KOPT-K1 (cell line): ENCODE measurements around the gene JAK2.
"Not testable (repeated sequence)": the region's sequence is repeated elsewhere in the genome, so short reads cannot be mapped to it uniquely, and the experiment has no call there.

ENCODE experiments used
- H3K27ac ChIP-seq: fragments of 200-600 bp; sonication (generic); 2 replicates; pipeline ENCODE4 v1.5.1; 2016; ENCODE audit warnings: antibody characterized with exemption, mild to moderate bottlenecking, low read depth, low read length; ENCODE audit not compliant: poor library complexity, severe bottlenecking
- H3K36me3 ChIP-seq: fragments of 200-600 bp; sonication (generic); 2 replicates; pipeline ENCODE4 v1.5.1; 2017; ENCODE audit warnings: antibody characterized with exemption, mild to moderate bottlenecking, low read length, moderate library complexity; ENCODE audit not compliant: insufficient read depth
- H3K9me3 ChIP-seq: fragments of 200-600 bp; sonication (generic); 2 replicates; pipeline ENCODE4 v1.5.1; 2017; ENCODE audit warnings: antibody characterized with exemption, low read length, mild to moderate bottlenecking; ENCODE audit not compliant: insufficient read depth, poor library complexity, severe bottlenecking

JAK2 gene

GRCh38 chr9:5044160-5044559, 59.1 kb downstream of the JAK2 start:
- Histone ChIP-seq H3K36me3 (peaks cover 22% of the 10 kb centered on the region), H3K9me3 (peaks cover 20% of the 10 kb centered on the region), H3K27ac (no peak overlapping the region)

- Histone ChIP-seq H3K27ac (no peak overlapping the region), H3K9me3 (no peaks in the 10 kb centered on the region), H3K36me3 (peaks cover 14% of the 10 kb centered on the region)
Observed at GRCh38 chr9:5052838-5053237, 67.8 kb downstream of the JAK2 start.

- H3K36me3 ChIP-seq: peaks cover 6% of the 10 kb centered on the region; the same call in 1 of the 2 replicates
- no peak overlapping the region for H3K27ac ChIP-seq
- H3K9me3 ChIP-seq: no peaks in the 10 kb centered on the region
Observed at GRCh38 chr9:5062631-5063030, 77.6 kb downstream of the JAK2 start.

- peaks cover 47% of the 10 kb centered on the region for H3K36me3 ChIP-seq
- H3K9me3 ChIP-seq: no peaks in the 10 kb centered on the region
- H3K27ac ChIP-seq: no peak overlapping the region
Observed at GRCh38 chr9:5072871-5073270, 87.8 kb downstream of the JAK2 start.

GRCh38 chr9:5073701-5074100, 88.6 kb downstream of the JAK2 start:
- Histone ChIP-seq H3K27ac (no peak overlapping the region), H3K9me3 (no peaks in the 10 kb centered on the region), H3K36me3 (peaks cover 47% of the 10 kb centered on the region)

GRCh38 chr9:5085993-5086392, 100.9 kb downstream of the JAK2 start:
- Histone ChIP-seq H3K36me3 (peaks cover 45% of the 10 kb centered on the region), H3K27ac (no peak overlapping the region)

GRCh38 chr9:5089737-5090136, 104.7 kb downstream of the JAK2 start:
- Histone ChIP-seq H3K27ac (no peak overlapping the region), H3K36me3 (peaks cover 25% of the 10 kb centered on the region), H3K9me3 (peaks cover 3% of the 10 kb centered on the region)

More at GRCh38 chr9:5085993-5086392, 100.9 kb downstream of the JAK2 start:
- peaks cover 3% of the 10 kb centered on the region for H3K9me3 ChIP-seq

- no peak overlapping the region for H3K27ac ChIP-seq
- H3K36me3 ChIP-seq: no peaks in the 10 kb centered on the region; the same call in 1 of the 2 replicates
- H3K9me3 ChIP-seq: no peaks in the 10 kb centered on the region
Observed at GRCh38 chr9:5095795-5096194, 110.7 kb downstream of the JAK2 start.

- H3K9me3 ChIP-seq: no peaks in the 10 kb centered on the region
Observed at GRCh38 chr9:5099466-5099865, 114.4 kb downstream of the JAK2 start.

GRCh38 chr9:5101127-5101526, 116.1 kb downstream of the JAK2 start:
- H3K36me3 ChIP-seq, H3K9me3 ChIP-seq: not testable (repeated sequence)

More at GRCh38 chr9:5099466-5099865, 114.4 kb downstream of the JAK2 start:
- H3K36me3 ChIP-seq: no peaks in the 10 kb centered on the region; the same call in none of the 2 replicates
- H3K27ac ChIP-seq: no peak overlapping the region

GRCh38 chr9:5106517-5106916, 121.4 kb downstream of the JAK2 start:
- H3K36me3 ChIP-seq, H3K27ac ChIP-seq, H3K9me3 ChIP-seq: not testable (repeated sequence)

More at GRCh38 chr9:5101127-5101526, 116.1 kb downstream of the JAK2 start:
- not testable (repeated sequence) for H3K27ac ChIP-seq

- Histone ChIP-seq H3K36me3 (peaks cover 38% of the 10 kb centered on the region), H3K9me3 (peaks cover 20% of the 10 kb centered on the region), H3K27ac (no peak overlapping the region)
Observed at GRCh38 chr9:5110867-5111681, 126.0 kb downstream of the JAK2 start.

- Histone ChIP-seq H3K9me3 (peaks cover 20% of the 10 kb centered on the region), H3K36me3 (peaks cover 38% of the 10 kb centered on the region)
Observed at GRCh38 chr9:5111696-5112095, 126.6 kb downstream of the JAK2 start.

GRCh38 chr9:5112109-5112592, 127.1 kb downstream of the JAK2 start:
- Histone ChIP-seq H3K27ac (no peak overlapping the region), H3K9me3 (peaks cover 20% of the 10 kb centered on the region), H3K36me3 (peaks cover 38% of the 10 kb centered on the region)

More at GRCh38 chr9:5111696-5112095, 126.6 kb downstream of the JAK2 start:
- no peak overlapping the region for H3K27ac ChIP-seq

GRCh38 chr9:5112646-5113045, 127.6 kb downstream of the JAK2 start:
- Histone ChIP-seq H3K36me3 (peaks cover 38% of the 10 kb centered on the region), H3K27ac (no peak overlapping the region), H3K9me3 (peaks cover 20% of the 10 kb centered on the region)

GRCh38 chr9:5113523-5113922, 128.5 kb downstream of the JAK2 start:
- peaks cover 38% of the 10 kb centered on the region for H3K36me3 ChIP-seq
- no peak overlapping the region for H3K27ac ChIP-seq

More at GRCh38 chr9:5113523-5113922, 128.5 kb downstream of the JAK2 start:
- peaks cover 20% of the 10 kb centered on the region for H3K9me3 ChIP-seq
